ENCODE results near the gene JSRP1. TPM values are rescaled to one million over a fixed set of nuclear protein-coding genes. Genes with fewer than 3 reads are reported as not detected.

JSRP1 gene
- total and polyA plus RNA-seq, 2 experiments from 2014 or later, result 2.4 to 3.1 TPM

DNA sequence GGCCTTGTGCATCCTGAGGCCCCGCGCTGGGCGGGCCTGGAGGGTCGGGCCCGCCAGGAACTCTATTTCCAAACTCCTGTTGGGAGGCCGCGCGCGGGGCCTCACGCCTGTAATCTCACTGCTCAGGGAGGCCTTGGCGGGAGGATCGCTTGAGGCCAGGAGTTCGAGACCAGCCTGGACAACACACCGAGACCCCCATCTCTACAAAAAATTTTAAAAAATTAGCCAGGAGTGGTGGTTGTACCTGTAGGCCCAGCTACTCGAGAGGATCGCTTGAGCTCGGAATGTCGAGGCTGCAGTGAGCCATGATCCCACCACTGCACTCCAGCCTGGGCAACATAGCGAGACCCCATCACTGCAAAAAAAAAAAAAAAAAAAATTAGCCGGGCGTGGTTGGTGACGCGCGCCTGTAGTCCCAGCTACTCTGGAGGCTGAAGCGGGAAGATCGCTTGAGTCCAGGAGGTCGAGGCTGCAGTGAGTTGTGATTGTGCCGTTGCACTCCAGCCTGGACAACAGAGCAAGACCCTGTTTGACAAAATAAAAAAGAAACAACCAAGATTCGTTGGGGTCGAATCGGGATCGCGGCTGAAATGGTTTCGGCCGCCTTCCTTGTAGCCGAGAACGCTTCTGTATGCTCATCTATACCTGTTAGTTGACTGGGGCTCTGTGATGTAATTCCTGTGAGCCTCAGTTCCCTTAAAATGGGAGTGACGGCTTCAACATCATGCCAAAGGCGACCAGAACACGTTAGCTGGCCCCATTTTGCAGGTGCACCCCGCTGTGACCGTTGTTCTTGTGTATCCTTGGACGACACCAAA lies 19.0 kb downstream of the JSRP1 start:
- H3K27me3 ChIP-seq (ENCODE audit: insufficient read depth), result no peaks in the 10 kb centered on the region
- peaks cover 19% of the 10 kb centered on the region for H3K27me3 Mint-ChIP-seq (ENCODE audit: insufficient read depth, low read depth, poor library complexity)
- H3K4me3 Mint-ChIP-seq, result peak overlapping the region; percentile 98
- peaks cover 15% of the 10 kb centered on the region; the same call in 2 of the 3 replicates for H3K9me3 Mint-ChIP-seq
- H2AFZ ChIP-seq, result no peak overlapping the region
- peaks cover 43% of the 10 kb centered on the region for H3K4me1 Mint-ChIP-seq
- DNase-seq (ENCODE audit: low spot score) (no peak), ATAC-seq (peak; percentile 18)
- H3K27ac ChIP-seq (ENCODE audit: low read depth), result peak overlapping the region; percentile 94
- peak overlapping the region; percentile 90 for H3K27ac Mint-ChIP-seq
- H3K4me2 ChIP-seq, result peak overlapping the region; percentile 97
- H3K4me3 ChIP-seq, result peak overlapping the region; percentile 96
- peaks cover 45% of the 10 kb centered on the region for H4K20me1 ChIP-seq (replicated peaks; ENCODE audit: insufficient read depth)
- H3K4me1 ChIP-seq (ENCODE audit: insufficient read depth), result peaks cover 32% of the 10 kb centered on the region
- peaks cover 23% of the 10 kb centered on the region; the same call in 1 of the 2 replicates for H3F3A ChIP-seq (replicated peaks; ENCODE audit: low read depth)
- no peak for TF ChIP-seq STAT1 (IDR thresholded peaks at IDR 0.05; ENCODE audit: unreplicated experiment)
- no peak for TF ChIP-seq ZNF331 (CRISPR knock-in tag; IDR thresholded peaks at IDR 0.05; ENCODE audit: low read depth)
- TF ChIP-seq, protein P1, sequence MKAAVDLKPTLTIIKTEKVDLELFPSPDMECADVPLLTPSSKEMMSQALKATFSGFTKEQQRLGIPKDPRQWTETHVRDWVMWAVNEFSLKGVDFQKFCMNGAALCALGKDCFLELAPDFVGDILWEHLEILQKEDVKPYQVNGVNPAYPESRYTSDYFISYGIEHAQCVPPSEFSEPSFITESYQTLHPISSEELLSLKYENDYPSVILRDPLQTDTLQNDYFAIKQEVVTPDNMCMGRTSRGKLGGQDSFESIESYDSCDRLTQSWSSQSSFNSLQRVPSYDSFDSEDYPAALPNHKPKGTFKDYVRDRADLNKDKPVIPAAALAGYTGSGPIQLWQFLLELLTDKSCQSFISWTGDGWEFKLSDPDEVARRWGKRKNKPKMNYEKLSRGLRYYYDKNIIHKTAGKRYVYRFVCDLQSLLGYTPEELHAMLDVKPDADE (IDR thresholded peaks at IDR 0.05), result no peak
- TF ChIP-seq, protein P2, sequence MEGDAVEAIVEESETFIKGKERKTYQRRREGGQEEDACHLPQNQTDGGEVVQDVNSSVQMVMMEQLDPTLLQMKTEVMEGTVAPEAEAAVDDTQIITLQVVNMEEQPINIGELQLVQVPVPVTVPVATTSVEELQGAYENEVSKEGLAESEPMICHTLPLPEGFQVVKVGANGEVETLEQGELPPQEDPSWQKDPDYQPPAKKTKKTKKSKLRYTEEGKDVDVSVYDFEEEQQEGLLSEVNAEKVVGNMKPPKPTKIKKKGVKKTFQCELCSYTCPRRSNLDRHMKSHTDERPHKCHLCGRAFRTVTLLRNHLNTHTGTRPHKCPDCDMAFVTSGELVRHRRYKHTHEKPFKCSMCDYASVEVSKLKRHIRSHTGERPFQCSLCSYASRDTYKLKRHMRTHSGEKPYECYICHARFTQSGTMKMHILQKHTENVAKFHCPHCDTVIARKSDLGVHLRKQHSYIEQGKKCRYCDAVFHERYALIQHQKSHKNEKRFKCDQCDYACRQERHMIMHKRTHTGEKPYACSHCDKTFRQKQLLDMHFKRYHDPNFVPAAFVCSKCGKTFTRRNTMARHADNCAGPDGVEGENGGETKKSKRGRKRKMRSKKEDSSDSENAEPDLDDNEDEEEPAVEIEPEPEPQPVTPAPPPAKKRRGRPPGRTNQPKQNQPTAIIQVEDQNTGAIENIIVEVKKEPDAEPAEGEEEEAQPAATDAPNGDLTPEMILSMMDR (conservative IDR thresholded peaks at IDR 0.05; ENCODE audit: low read depth in 2 of 2), result no peak
- TF ChIP-seq NANOG (IDR thresholded peaks at IDR 0.05; ENCODE audit: borderline replicate concordance), result no peak
- TF ChIP-seq, protein P3, sequence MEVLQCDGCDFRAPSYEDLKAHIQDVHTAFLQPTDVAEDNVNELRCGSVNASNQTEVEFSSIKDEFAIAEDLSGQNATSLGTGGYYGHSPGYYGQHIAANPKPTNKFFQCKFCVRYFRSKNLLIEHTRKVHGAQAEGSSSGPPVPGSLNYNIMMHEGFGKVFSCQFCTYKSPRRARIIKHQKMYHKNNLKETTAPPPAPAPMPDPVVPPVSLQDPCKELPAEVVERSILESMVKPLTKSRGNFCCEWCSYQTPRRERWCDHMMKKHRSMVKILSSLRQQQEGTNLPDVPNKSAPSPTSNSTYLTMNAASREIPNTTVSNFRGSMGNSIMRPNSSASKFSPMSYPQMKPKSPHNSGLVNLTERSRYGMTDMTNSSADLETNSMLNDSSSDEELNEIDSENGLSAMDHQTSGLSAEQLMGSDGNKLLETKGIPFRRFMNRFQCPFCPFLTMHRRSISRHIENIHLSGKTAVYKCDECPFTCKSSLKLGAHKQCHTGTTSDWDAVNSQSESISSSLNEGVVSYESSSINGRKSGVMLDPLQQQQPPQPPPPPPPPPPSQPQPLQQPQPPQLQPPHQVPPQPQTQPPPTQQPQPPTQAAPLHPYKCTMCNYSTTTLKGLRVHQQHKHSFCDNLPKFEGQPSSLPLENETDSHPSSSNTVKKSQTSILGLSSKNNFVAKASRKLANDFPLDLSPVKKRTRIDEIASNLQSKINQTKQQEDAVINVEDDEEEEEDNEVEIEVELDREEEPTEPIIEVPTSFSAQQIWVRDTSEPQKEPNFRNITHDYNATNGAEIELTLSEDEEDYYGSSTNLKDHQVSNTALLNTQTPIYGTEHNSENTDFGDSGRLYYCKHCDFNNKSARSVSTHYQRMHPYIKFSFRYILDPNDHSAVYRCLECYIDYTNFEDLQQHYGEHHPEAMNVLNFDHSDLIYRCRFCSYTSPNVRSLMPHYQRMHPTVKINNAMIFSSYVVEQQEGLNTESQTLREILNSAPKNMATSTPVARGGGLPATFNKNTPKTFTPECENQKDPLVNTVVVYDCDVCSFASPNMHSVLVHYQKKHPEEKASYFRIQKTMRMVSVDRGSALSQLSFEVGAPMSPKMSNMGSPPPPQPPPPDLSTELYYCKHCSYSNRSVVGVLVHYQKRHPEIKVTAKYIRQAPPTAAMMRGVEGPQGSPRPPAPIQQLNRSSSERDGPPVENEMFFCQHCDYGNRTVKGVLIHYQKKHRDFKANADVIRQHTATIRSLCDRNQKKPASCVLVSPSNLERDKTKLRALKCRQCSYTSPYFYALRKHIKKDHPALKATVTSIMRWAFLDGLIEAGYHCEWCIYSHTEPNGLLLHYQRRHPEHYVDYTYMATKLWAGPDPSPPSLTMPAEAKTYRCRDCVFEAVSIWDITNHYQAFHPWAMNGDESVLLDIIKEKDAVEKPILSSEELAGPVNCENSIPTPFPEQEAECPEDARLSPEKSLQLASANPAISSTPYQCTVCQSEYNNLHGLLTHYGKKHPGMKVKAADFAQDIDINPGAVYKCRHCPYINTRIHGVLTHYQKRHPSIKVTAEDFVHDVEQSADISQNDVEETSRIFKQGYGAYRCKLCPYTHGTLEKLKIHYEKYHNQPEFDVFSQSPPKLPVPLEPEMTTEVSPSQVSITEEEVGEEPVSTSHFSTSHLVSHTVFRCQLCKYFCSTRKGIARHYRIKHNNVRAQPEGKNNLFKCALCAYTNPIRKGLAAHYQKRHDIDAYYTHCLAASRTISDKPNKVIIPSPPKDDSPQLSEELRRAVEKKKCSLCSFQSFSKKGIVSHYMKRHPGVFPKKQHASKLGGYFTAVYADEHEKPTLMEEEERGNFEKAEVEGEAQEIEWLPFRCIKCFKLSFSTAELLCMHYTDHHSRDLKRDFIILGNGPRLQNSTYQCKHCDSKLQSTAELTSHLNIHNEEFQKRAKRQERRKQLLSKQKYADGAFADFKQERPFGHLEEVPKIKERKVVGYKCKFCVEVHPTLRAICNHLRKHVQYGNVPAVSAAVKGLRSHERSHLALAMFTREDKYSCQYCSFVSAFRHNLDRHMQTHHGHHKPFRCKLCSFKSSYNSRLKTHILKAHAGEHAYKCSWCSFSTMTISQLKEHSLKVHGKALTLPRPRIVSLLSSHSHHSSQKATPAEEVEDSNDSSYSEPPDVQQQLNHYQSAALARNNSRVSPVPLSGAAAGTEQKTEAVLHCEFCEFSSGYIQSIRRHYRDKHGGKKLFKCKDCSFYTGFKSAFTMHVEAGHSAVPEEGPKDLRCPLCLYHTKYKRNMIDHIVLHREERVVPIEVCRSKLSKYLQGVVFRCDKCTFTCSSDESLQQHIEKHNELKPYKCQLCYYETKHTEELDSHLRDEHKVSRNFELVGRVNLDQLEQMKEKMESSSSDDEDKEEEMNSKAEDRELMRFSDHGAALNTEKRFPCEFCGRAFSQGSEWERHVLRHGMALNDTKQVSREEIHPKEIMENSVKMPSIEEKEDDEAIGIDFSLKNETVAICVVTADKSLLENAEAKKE (CRISPR knock-in tag; IDR thresholded peaks at IDR 0.05), result no peak
- H3K79me2 ChIP-seq (replicated peaks; ENCODE audit: insufficient read depth), result peaks cover 74% of the 10 kb centered on the region
- H3K9me2 ChIP-seq (ENCODE audit: insufficient read depth), result no peaks in the 10 kb centered on the region
- no peaks in the 10 kb centered on the region for H3K36me3 ChIP-seq (ENCODE audit: insufficient read depth)
- peaks cover 46% of the 10 kb centered on the region for H3K36me3 Mint-ChIP-seq (ENCODE audit: low read depth)

Measured in GM23338 (cell line).